ENCODE measurements around the gene DOCK4.

GRCh38 chr7:112059675-112060074, 146.5 kb downstream of the DOCK4 start:
- TF ChIP-seq POLR2A (IDR thresholded peaks at IDR 0.05) (no peak), EP300 (IDR thresholded peaks at IDR 0.05) (no peak), CTCF (IDR thresholded peaks at IDR 0.05) (no peak), POLR2AphosphoS5 (IDR thresholded peaks at IDR 0.05) (no peak)
